OCI-LY1 (cell line): ENCODE data around the gene RNF125.

Experiments
- CTCF ChIP-seq: fragments of 200-600 bp; sonication (generic), shearing (Covaris generic); IDR thresholded peaks from 2 replicates; pipeline ENCODE4 v1.5.1; 2017; ENCODE audit warnings: mild to moderate bottlenecking, antibody characterized with exemption, low read length, moderate library complexity, mixed read lengths
- EZH2 ChIP-seq: fragments of 200-600 bp; sonication (generic), shearing (Covaris generic); IDR thresholded peaks from 2 replicates; pipeline ENCODE4 v1.8.0; 2017; ENCODE audit warnings: borderline replicate concordance, mixed run types, mild to moderate bottlenecking, antibody characterized with exemption, low read length, moderate library complexity, mixed read lengths

- TF ChIP-seq CTCF (no peak), EZH2 (no peak)
These were observed 34.6 kb upstream of the RNF125 start for GRCh38 chr18:31983976-31984375.
